Hippocampal formation (tissue), 2 donors: ENCODE measurements around the gene HOTAIR.

Experiments used
- DNase-seq, 2 donors: peaks; one replicate each; lab custom pipeline; 2025; lab: John Stamatoyannopoulos, UW

The HOTAIR gene

GRCh38 chr12:53948650-53949593, 25.8 kb downstream of the HOTAIR start:
- DNase-seq: no peak

GRCh38 chr12:53947743-53948142, 27.0 kb downstream of the HOTAIR start:
- no peak for DNase-seq

- DNase-seq: no peak
Observed at GRCh38 chr12:53944907-53945847, 29.6 kb downstream of the HOTAIR start.

- DNase-seq: no peak
Observed at GRCh38 chr12:53944209-53944608, 30.5 kb downstream of the HOTAIR start.

- no peak for DNase-seq
Observed at GRCh38 chr12:53942467-53942997, 32.2 kb downstream of the HOTAIR start.

- no peak for DNase-seq
Observed at GRCh38 chr12:53941750-53942149, 33.0 kb downstream of the HOTAIR start.

GRCh38 chr12:53941187-53941586, 33.6 kb downstream of the HOTAIR start:
- DNase-seq: no peak

- DNase-seq: no peak
Observed at GRCh38 chr12:53940443-53941014, 34.2 kb downstream of the HOTAIR start.

- DNase-seq: no peak
Observed at GRCh38 chr12:53939141-53940108, 35.3 kb downstream of the HOTAIR start.

- DNase-seq: no peak
Observed at GRCh38 chr12:53938326-53939140, 36.2 kb downstream of the HOTAIR start, which contains the start of gene HOXC13. Gene HOXC13 (plus strand): TSS chr12:53938831. CDS start chr12:53938907, 76 bp downstream.

GRCh38 chr12:53937596-53938325, 37.0 kb downstream of the HOTAIR start:
- no peak for DNase-seq

GRCh38 chr12:53937099-53937498, 37.7 kb downstream of the HOTAIR start:
- DNase-seq: no peak

- DNase-seq: no peak
Observed at GRCh38 chr12:53935383-53936341, 39.1 kb downstream of the HOTAIR start.

GRCh38 chr12:53932915-53933314, 41.8 kb downstream of the HOTAIR start:
- no peak for DNase-seq

- DNase-seq: no peak
Observed at GRCh38 chr12:53931844-53932581, 42.7 kb downstream of the HOTAIR start.

- no peak for DNase-seq
Observed at GRCh38 chr12:53930591-53931255, 44.0 kb downstream of the HOTAIR start.

- DNase-seq: no peak
Observed at GRCh38 chr12:53929527-53929926, 45.2 kb downstream of the HOTAIR start.
